Bone marrow (tissue), 2 donors: ENCODE measurements around the gene OR56A3.
"Not testable (repeated sequence)": the region's sequence is repeated elsewhere in the genome, so short reads cannot be mapped to it uniquely, and the experiment has no call there.

Experiments used
- DNase-seq, 2 donors: peaks; one replicate each; lab custom pipeline; 2025; lab: John Stamatoyannopoulos, UW

The OR56A3 gene

GRCh38 chr11:5941951-5942350 lies at the start of gene OR56A3:
TSS of gene OR56A3 (plus strand) at chr11:5942251. CDS start at chr11:5947347, 5,096 bp downstream.
- DNase-seq, result no peak

GRCh38 chr11:5892908-5893307 lies 49.1 kb upstream of the OR56A3 start, which contains the start of gene OR52E5:
TSS of gene OR52E5 (plus strand) at chr11:5893208. CDS start at chr11:5900777, 7,569 bp downstream.
- DNase-seq, result no peak

- DNase-seq, result no peak
These were observed 42.5 kb upstream of the OR56A3 start for GRCh38 chr11:5899534-5899933.

GRCh38 chr11:5910540-5910939 lies 31.5 kb upstream of the OR56A3 start:
- DNase-seq, result no peak

GRCh38 chr11:5922749-5923426 lies 19.2 kb upstream of the OR56A3 start:
- no peak for DNase-seq

- no peak for DNase-seq
These were observed 18.6 kb upstream of the OR56A3 start for GRCh38 chr11:5923427-5923776.

- no peak for DNase-seq
These were observed 18.3 kb upstream of the OR56A3 start for GRCh38 chr11:5923794-5924193.

GRCh38 chr11:5928271-5928670 lies 13.8 kb upstream of the OR56A3 start:
- no peak for DNase-seq

GRCh38 chr11:5928811-5929210 lies 13.2 kb upstream of the OR56A3 start:
- no peak for DNase-seq

GRCh38 chr11:5929571-5930368 lies 12.3 kb upstream of the OR56A3 start:
- DNase-seq, result no peak

- no peak for DNase-seq
These were observed 11.4 kb upstream of the OR56A3 start for GRCh38 chr11:5930614-5931013.

- DNase-seq, result no peak
These were observed 11.0 kb upstream of the OR56A3 start for GRCh38 chr11:5931061-5931460.

GRCh38 chr11:5932671-5933070 lies 9.4 kb upstream of the OR56A3 start:
- no peak for DNase-seq

- DNase-seq, result no peak
These were observed 8.9 kb upstream of the OR56A3 start for GRCh38 chr11:5933116-5933515.

- DNase-seq, result no peak
These were observed 4.0 kb upstream of the OR56A3 start for GRCh38 chr11:5937868-5938602.

GRCh38 chr11:5938603-5938965 lies 3.5 kb upstream of the OR56A3 start:
- no peak for DNase-seq

- no peak for DNase-seq
These were observed 1.3 kb upstream of the OR56A3 start for GRCh38 chr11:5940748-5941147.

GRCh38 chr11:5955586-5955985 lies 13.5 kb downstream of the OR56A3 start:
- no peak for DNase-seq

- DNase-seq, result not testable (repeated sequence)
These were observed 18.8 kb downstream of the OR56A3 start for GRCh38 chr11:5960704-5961320.

GRCh38 chr11:5966958-5967357 lies 24.9 kb downstream of the OR56A3 start:
- DNase-seq, result no peak

GRCh38 chr11:5967708-5968107 lies 25.7 kb downstream of the OR56A3 start:
- no peak for DNase-seq

GRCh38 chr11:5968394-5968793 lies 26.3 kb downstream of the OR56A3 start, which contains the start of gene OR56A5:
TSS of gene OR56A5 (minus strand) at chr11:5968494. CDS start at chr11:5968494, 0 bp downstream.
- DNase-seq, result no peak
